HepG2 (cell line): ENCODE measurements around the gene AATF.

Source experiments
- ATF7 ChIP-seq, 2 experiments: fragments of 450-650 bp in 1 of 2; sonication (generic) in 1 of 2; formaldehyde crosslinking in 1 of 2; IDR thresholded peaks; 2 replicates each; pipeline versions ENCODE4 v1.4.0 to v1.6.1; 2016 to 2020; ENCODE audit warnings: antibody characterized with exemption in 1 of 2, mild to moderate bottlenecking in 1 of 2, missing genetic modification reagents in 1 of 2
- CTCF ChIP-seq: sonication (generic); formaldehyde crosslinking; IDR thresholded peaks from 2 replicates; pipeline ENCODE4 v1.5.0; 2020; ENCODE audit warnings: mild to moderate bottlenecking, missing genetic modification reagents, moderate library complexity
- EP300 ChIP-seq, 3 experiments: sonication (generic) in 1 of 3; formaldehyde crosslinking in 1 of 3; IDR thresholded peaks; 2 replicates each; pipeline versions ENCODE4 v1.5.1 to v1.6.1; 2011 to 2020; ENCODE audit warnings: low read depth in 2 of 3, low read length in 2 of 3, borderline replicate concordance in 1 of 3, improper control_type of control experiment in 1 of 3, mild to moderate bottlenecking in 1 of 3, missing genetic modification reagents in 1 of 3, moderate library complexity in 1 of 3
- MYNN ChIP-seq: sonication (generic); formaldehyde crosslinking; IDR thresholded peaks from 2 replicates; pipeline ENCODE4 v1.4.0; 2020; ENCODE audit warnings: mild to moderate bottlenecking, low read depth, missing genetic modification reagents
- STAG1 ChIP-seq: sonication (generic); formaldehyde crosslinking; IDR thresholded peaks from 2 replicates; pipeline ENCODE4 v1.4.0; 2020; ENCODE audit warnings: missing genetic modification reagents
- ZBTB14 ChIP-seq: sonication (generic); formaldehyde crosslinking; IDR thresholded peaks from 2 replicates; pipeline ENCODE4 v1.4.0; 2020; ENCODE audit warnings: missing genetic modification reagents
- ZNF549 ChIP-seq: sonication (generic); formaldehyde crosslinking; IDR thresholded peaks from 2 replicates; pipeline ENCODE4 v1.5.0; 2020; ENCODE audit warnings: missing genetic modification reagents
- TF ChIP-seq, protein P1 (sequence below): sonication (generic); formaldehyde crosslinking; IDR thresholded peaks from 2 replicates; pipeline ENCODE4 v1.5.0; 2020; ENCODE audit warnings: missing genetic modification reagents
- TF ChIP-seq, protein P2 (sequence below): sonication (generic); formaldehyde crosslinking; IDR thresholded peaks from 2 replicates; pipeline ENCODE4 v1.9.0; 2021; ENCODE audit warnings: missing genetic modification reagents, borderline replicate concordance

DNA sequence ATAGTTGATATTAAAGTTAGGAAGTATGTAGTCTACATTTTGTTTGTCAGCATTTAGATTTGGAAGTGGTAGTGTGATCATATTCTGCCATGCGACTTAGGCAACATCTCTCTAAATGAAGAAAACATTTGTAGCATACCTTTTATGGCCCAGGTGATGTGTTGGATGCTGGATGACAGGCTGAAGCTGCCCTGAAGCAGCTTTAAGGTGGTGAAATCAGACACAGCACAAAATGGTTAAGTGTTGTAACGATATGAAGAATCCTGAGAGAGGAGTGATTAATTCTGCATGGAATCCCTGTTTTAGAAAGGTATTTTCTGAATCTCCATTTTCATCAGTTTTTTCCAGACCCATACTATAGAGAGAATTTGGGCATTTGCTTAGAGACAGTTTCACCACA is 28.3 kb downstream of the AATF start:
- TF ChIP-seq ZBTB14 (no peak), ZNF549 (CRISPR knock-in tag) (no peak), CTCF (CRISPR knock-in tag) (no peak), STAG1 (CRISPR knock-in tag) (no peak), ATF7 (IDR thresholded peaks at IDR 0.05) (no peak), ATF7 (CRISPR knock-in tag; IDR thresholded peaks at IDR 0.05) (no peak), EP300 (IDR thresholded peaks at IDR 0.05; ENCODE audit: low read depth in 2 of 2, low read length in 2 of 2) (no peak), EP300 (CRISPR knock-in tag; IDR thresholded peaks at IDR 0.05; ENCODE audit: borderline replicate concordance) (no peak), MYNN (CRISPR knock-in tag) (no peak)
- TF ChIP-seq, protein P1, sequence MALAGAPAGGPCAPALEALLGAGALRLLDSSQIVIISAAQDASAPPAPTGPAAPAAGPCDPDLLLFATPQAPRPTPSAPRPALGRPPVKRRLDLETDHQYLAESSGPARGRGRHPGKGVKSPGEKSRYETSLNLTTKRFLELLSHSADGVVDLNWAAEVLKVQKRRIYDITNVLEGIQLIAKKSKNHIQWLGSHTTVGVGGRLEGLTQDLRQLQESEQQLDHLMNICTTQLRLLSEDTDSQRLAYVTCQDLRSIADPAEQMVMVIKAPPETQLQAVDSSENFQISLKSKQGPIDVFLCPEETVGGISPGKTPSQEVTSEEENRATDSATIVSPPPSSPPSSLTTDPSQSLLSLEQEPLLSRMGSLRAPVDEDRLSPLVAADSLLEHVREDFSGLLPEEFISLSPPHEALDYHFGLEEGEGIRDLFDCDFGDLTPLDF (CRISPR knock-in tag), result no peak
- TF ChIP-seq, protein P2, sequence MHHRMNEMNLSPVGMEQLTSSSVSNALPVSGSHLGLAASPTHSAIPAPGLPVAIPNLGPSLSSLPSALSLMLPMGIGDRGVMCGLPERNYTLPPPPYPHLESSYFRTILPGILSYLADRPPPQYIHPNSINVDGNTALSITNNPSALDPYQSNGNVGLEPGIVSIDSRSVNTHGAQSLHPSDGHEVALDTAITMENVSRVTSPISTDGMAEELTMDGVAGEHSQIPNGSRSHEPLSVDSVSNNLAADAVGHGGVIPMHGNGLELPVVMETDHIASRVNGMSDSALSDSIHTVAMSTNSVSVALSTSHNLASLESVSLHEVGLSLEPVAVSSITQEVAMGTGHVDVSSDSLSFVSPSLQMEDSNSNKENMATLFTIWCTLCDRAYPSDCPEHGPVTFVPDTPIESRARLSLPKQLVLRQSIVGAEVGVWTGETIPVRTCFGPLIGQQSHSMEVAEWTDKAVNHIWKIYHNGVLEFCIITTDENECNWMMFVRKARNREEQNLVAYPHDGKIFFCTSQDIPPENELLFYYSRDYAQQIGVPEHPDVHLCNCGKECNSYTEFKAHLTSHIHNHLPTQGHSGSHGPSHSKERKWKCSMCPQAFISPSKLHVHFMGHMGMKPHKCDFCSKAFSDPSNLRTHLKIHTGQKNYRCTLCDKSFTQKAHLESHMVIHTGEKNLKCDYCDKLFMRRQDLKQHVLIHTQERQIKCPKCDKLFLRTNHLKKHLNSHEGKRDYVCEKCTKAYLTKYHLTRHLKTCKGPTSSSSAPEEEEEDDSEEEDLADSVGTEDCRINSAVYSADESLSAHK, result no peak
